ENCODE measurements around the gene ATAD3C. TPM values are rescaled to one million over a fixed set of nuclear protein-coding genes. Genes with fewer than 3 reads are reported as not detected.

The ATAD3C gene
- total RNA-seq, 4 donors from 2014 or later: 0.42 to 9.9 (median 3.2) TPM

- no peaks in the 10 kb centered on the region for H3K36me3 ChIP-seq
- TF ChIP-seq EP300 (IDR thresholded peaks at IDR 0.05): no peak
- TF ChIP-seq, protein P1, sequence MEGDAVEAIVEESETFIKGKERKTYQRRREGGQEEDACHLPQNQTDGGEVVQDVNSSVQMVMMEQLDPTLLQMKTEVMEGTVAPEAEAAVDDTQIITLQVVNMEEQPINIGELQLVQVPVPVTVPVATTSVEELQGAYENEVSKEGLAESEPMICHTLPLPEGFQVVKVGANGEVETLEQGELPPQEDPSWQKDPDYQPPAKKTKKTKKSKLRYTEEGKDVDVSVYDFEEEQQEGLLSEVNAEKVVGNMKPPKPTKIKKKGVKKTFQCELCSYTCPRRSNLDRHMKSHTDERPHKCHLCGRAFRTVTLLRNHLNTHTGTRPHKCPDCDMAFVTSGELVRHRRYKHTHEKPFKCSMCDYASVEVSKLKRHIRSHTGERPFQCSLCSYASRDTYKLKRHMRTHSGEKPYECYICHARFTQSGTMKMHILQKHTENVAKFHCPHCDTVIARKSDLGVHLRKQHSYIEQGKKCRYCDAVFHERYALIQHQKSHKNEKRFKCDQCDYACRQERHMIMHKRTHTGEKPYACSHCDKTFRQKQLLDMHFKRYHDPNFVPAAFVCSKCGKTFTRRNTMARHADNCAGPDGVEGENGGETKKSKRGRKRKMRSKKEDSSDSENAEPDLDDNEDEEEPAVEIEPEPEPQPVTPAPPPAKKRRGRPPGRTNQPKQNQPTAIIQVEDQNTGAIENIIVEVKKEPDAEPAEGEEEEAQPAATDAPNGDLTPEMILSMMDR (IDR thresholded peaks at IDR 0.05): no peak
- no peak for TF ChIP-seq POLR2A (IDR thresholded peaks at IDR 0.05)
- H3K27me3 ChIP-seq: peaks cover 0 to 7% of the 10 kb centered on the region in 2 donors
- H3K9me3 ChIP-seq: no peaks in the 10 kb centered on the region
- H3K4me1 ChIP-seq: peaks cover 0 to 76% (median 42%) of the 10 kb centered on the region in 4 donors
- H3K27ac ChIP-seq: peak overlapping the region; percentile 48 to 94 (median 80)
- peak overlapping the region in 1 of 4 donors; percentile 16 for H3K4me3 ChIP-seq
- DNase-seq (ENCODE audit: low spot score in 2 of 2): no peak
- WGBS, 2 donors: 28 to 44% methylated on average over 24 to 26 of the region's 33 CpGs
Measured at GRCh38 chr1:1425753-1426495, 23.6 kb upstream of the ATAD3C start.

GRCh38 chr1:1426496-1427105 is 22.9 kb upstream of the ATAD3C start:
- Histone ChIP-seq H3K9me3 (no peaks in the 10 kb centered on the region), H3K36me3 (no peaks in the 10 kb centered on the region), H3K27ac (peak overlapping the region; percentile 68 to 94 (median 81)), H3K4me1 (peaks cover 4 to 76% (median 43%) of the 10 kb centered on the region in 4 donors), H3K4me3 (peak overlapping the region in 2 of 4 donors; percentile 7 to 16), H3K27me3 (peaks cover 0 to 7% of the 10 kb centered on the region in 2 donors)
- WGBS, 2 donors: 30 to 38% methylated on average over 18 to 19 of the region's 19 CpGs
- no peak for DNase-seq (ENCODE audit: low spot score in 2 of 2)
- TF ChIP-seq EP300 (IDR thresholded peaks at IDR 0.05): no peak
- TF ChIP-seq, protein P1 (IDR thresholded peaks at IDR 0.05): no peak
- no peak for TF ChIP-seq POLR2A (IDR thresholded peaks at IDR 0.05)

DNA sequence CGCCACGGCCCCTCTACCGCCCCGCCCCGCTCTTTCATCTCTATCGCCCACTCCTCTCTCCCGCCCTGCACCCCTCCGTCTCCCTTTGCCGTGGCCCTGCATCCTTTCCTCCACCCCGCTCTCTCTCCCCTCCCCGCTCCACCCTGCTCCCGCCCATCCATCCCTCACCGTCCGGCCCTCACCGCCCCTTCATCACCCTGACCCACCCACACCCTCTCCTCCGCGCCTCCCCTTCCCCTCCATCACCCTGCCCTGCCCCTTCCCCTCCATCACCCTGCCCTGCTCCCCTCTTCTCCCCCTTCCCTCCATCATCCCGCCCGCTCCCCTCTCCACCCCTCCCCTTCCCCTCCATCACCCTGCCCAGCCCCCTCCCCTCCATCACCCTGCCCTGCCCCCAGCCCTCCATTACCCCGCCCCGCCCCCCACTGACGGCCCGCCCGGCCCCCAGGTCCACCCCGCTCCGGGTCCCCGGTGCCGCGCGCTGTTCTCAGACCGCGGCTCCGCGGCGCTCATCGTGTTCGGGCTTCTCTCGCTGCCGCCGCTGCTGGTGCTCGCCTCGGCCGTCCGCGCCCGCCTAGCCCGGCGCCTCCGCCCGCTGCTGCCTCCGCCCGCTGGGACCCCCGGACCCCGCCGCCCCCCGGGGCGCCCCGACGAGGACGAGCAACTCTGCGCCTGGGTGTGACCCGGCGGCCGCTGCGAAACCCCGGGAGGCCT is 22.2 kb upstream of the ATAD3C start:
- peak overlapping the region; percentile 71 to 94 (median 84) for H3K27ac ChIP-seq
- 15 to 20% methylated on average over 21 to 27 of the region's 66 CpGs for WGBS, 2 donors
- DNase-seq (ENCODE audit: low spot score in 2 of 2): no peak

DNA sequence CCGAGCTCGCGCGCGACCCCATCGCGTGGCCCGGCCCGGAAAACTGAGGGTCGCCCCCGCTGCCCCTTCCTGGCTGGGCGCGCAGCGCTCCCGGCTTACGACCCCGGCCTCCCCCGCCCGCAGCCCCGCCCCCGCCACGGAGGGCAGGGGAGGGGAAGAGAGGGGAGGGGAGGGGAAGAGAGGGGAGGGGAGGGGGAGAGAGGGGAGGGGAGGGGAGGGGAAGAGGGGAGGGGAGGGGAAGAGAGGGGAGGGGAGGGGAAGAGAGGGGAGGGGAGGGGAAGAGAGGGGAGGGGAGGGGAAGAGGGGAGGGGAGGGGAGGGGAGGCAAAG is 21.7 kb upstream of the ATAD3C start:
- WGBS, 2 donors: no CpG with 5 or more reads among the region's 22 CpGs
- H3K4me3 ChIP-seq: peak overlapping the region in 3 of 4 donors; percentile 35 to 57 (median 46)
- no peaks in the 10 kb centered on the region for H3K36me3 ChIP-seq
- DNase-seq (ENCODE audit: low spot score in 2 of 2): no peak
- peaks cover 10 to 76% (median 52%) of the 10 kb centered on the region in 4 donors for H3K4me1 ChIP-seq
- H3K27me3 ChIP-seq: peaks cover 0 to 7% of the 10 kb centered on the region in 2 donors
- TF ChIP-seq, protein P1 (IDR thresholded peaks at IDR 0.05): no peak
- TF ChIP-seq EP300 (IDR thresholded peaks at IDR 0.05) (no peak), POLR2A (IDR thresholded peaks at IDR 0.05) (no peak)
- no peaks in the 10 kb centered on the region for H3K9me3 ChIP-seq
- H3K27ac ChIP-seq: peak overlapping the region; percentile 71 to 94 (median 84)

More for the DNA sequence above, 22.2 kb upstream of the ATAD3C start:
- TF ChIP-seq EP300 (IDR thresholded peaks at IDR 0.05) (no peak), POLR2A (IDR thresholded peaks at IDR 0.05) (no peak)
- TF ChIP-seq, protein P1 (IDR thresholded peaks at IDR 0.05): no peak
- peaks cover 10 to 76% (median 49%) of the 10 kb centered on the region in 4 donors for H3K4me1 ChIP-seq
- peaks cover 0 to 7% of the 10 kb centered on the region in 2 donors for H3K27me3 ChIP-seq
- H3K9me3 ChIP-seq: no peaks in the 10 kb centered on the region
- peak overlapping the region in 3 of 4 donors; percentile 35 to 57 (median 46) for H3K4me3 ChIP-seq
- no peaks in the 10 kb centered on the region for H3K36me3 ChIP-seq
